GM23338 (cell line): ENCODE data around the gene MAGI1. TPM values are rescaled to one million over a fixed set of nuclear protein-coding genes. Genes with fewer than 3 reads are reported as not detected.

ENCODE experiments used
- ATAC-seq: fragments of 200-7000 bp; cut with Tn5 transposase; 3 replicates; pipeline ENCODE4 v1.9.1; 2020
- DNase-seq: peaks from one replicate; pipeline ENCODE4 v3.0.0-alpha.2; 2015; ENCODE audit warnings: low spot score
- H2AFZ ChIP-seq: fragments of 200-600 bp; sonication (generic); 2 replicates; pipeline ENCODE4 v1.8.0; 2016; ENCODE audit warnings: antibody characterized with exemption, mild to moderate bottlenecking, moderate library complexity
- H3F3A ChIP-seq: fragments of 200-600 bp; sonication (generic); replicated peaks from 2 replicates; pipeline ENCODE4 v1.8.0; 2017; ENCODE audit warnings: antibody characterized with exemption, mixed run types, low read depth
- H3K27ac ChIP-seq: fragments of 200-600 bp; sonication (generic); 2 replicates; pipeline ENCODE4 v1.6.1; 2016; ENCODE audit warnings: low read depth
- H3K27me3 ChIP-seq: fragments of 200-600 bp; sonication (generic); 2 replicates; pipeline ENCODE4 v1.8.0; 2016; ENCODE audit warnings: mild to moderate bottlenecking, mixed run types, moderate library complexity; ENCODE audit not compliant: insufficient read depth
- H3K36me3 ChIP-seq: fragments of 200-600 bp; sonication (generic); 2 replicates; pipeline ENCODE4 v1.8.0; 2016; ENCODE audit warnings: mild to moderate bottlenecking; ENCODE audit not compliant: insufficient read depth
- H3K4me1 ChIP-seq: fragments of 200-600 bp; sonication (generic); 2 replicates; pipeline ENCODE4 v1.8.0; 2016; ENCODE audit warnings: mild to moderate bottlenecking, moderate library complexity; ENCODE audit not compliant: insufficient read depth
- H3K4me2 ChIP-seq: fragments of 200-600 bp; sonication (generic); 2 replicates; pipeline ENCODE4 v1.7.1; 2017; ENCODE audit warnings: mixed run types
- H3K4me3 ChIP-seq: fragments of 200-600 bp; sonication (generic); 2 replicates; pipeline ENCODE4 v1.6.1; 2016; ENCODE audit warnings: mixed run types
- H3K79me2 ChIP-seq: fragments of 200-600 bp; sonication (generic); replicated peaks from 2 replicates; pipeline ENCODE4 v1.8.0; 2017; ENCODE audit warnings: mild to moderate bottlenecking; ENCODE audit not compliant: insufficient read depth
- H3K9me2 ChIP-seq: fragments of 200-600 bp; sonication (generic); 2 replicates; pipeline ENCODE4 v1.8.0; 2017; ENCODE audit not compliant: insufficient read depth
- H4K20me1 ChIP-seq: fragments of 200-600 bp; sonication (generic); replicated peaks from 2 replicates; pipeline ENCODE4 v1.8.0; 2017; ENCODE audit warnings: mild to moderate bottlenecking; ENCODE audit not compliant: insufficient read depth
- H3K27ac Mint-ChIP-seq: 2 replicates; pipeline ENCODE4 v1.8.0; 2020; ENCODE audit warnings: inconsistent platforms, mild to moderate bottlenecking, moderate library complexity, mixed read lengths
- H3K27me3 Mint-ChIP-seq: 3 replicates; pipeline ENCODE4 v1.8.0; 2022; ENCODE audit warnings: low read depth, mild to moderate bottlenecking, moderate library complexity, mixed read lengths, inconsistent platforms; ENCODE audit not compliant: insufficient read depth, poor library complexity
- H3K36me3 Mint-ChIP-seq: 3 replicates; pipeline ENCODE4 v1.8.0; 2021; ENCODE audit warnings: low read depth, mild to moderate bottlenecking, inconsistent platforms, moderate library complexity, mixed read lengths
- H3K4me1 Mint-ChIP-seq: 3 replicates; pipeline ENCODE4 v1.8.0; 2020; ENCODE audit warnings: mild to moderate bottlenecking, inconsistent platforms, mixed read lengths
- H3K4me3 Mint-ChIP-seq: 3 replicates; pipeline ENCODE4 v1.8.0; 2021; ENCODE audit warnings: moderate library complexity, mild to moderate bottlenecking, inconsistent platforms, mixed read lengths
- H3K9me3 Mint-ChIP-seq: 3 replicates; pipeline ENCODE4 v1.8.0; 2020; ENCODE audit warnings: moderate library complexity, mild to moderate bottlenecking, inconsistent platforms, mixed read lengths
- EZH2 ChIP-seq: fragments of 200-600 bp; sonication (generic); IDR thresholded peaks from one replicate; pipeline ENCODE4 v1.8.0; 2017; ENCODE audit warnings: antibody characterized with exemption, mild to moderate bottlenecking, low read depth; ENCODE audit not compliant: unreplicated experiment
- JUNB ChIP-seq: IDR thresholded peaks from one replicate; pipeline ENCODE4 v1.6.1; 2016; ENCODE audit warnings: antibody characterized with exemption; ENCODE audit not compliant: unreplicated experiment
- polyA plus RNA-seq: library from polyadenylated mRNA; unstranded; fragments of >200 nt; fragmentation: Nextera tagmentation; extraction: Ambion mirVana; gene quantifications from 2 replicates; pipeline ENCODE4 v1.2.1, GENCODE V29; 2016
- total RNA-seq: library from RNA; depleted of rRNA; stranded (reverse); fragments of >200 nt; shearing (Covaris generic); gene quantifications from 2 replicates; pipeline ENCODE4 v1.2.3, GENCODE V29; 2014
- TF ChIP-seq, protein P1 (sequence below), 2 experiments: fragments of 200-600 bp in 1 of 2; sonication (generic) in 1 of 2; conservative IDR thresholded peaks; 2 replicates each; pipeline versions ENCODE4 v1.5.1 to v1.6.1; 2016 to 2017; ENCODE audit warnings: antibody characterized with exemption in 2 of 2, low read depth in 2 of 2, mild to moderate bottlenecking in 2 of 2, moderate library complexity in 1 of 2
- TF ChIP-seq, protein P2 (sequence below): fragments of 250-450 bp; sonication (Bioruptor Pico); IDR thresholded peaks from 2 replicates; pipeline ENCODE4 v1.5.0; 2020; ENCODE audit warnings: mild to moderate bottlenecking, moderate library complexity

Gene MAGI1
- total and polyA plus RNA-seq, 2 experiments from 2014 or later = 27.4 to 71.2 TPM

DNA sequence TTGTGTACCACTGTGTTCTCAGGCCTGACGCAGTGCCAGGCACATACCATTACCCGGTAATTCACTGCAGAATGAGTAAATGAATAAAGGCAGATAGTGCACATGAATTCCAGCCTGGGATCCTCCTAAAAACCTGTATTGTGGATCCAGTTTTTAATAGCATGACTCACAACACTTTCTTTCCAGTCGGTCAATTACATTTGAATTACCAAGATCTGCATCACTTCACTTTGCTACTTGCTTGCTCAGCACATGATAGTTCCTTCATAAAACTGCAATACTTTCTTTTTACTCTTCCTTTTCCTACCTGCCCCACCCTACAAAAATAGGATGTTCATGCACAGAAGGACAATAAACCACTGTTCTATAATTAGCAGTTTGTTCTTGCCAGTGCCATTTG, 553.8 kb downstream of the MAGI1 start:
- Histone ChIP-seq H3K4me2 (peak overlapping the region; percentile 40), H3K4me3 (peak overlapping the region; percentile 3; the same call in 1 of the 2 replicates), H3K4me1 (peaks cover 64% of the 10 kb centered on the region), H3K36me3 (no peaks in the 10 kb centered on the region), H3K9me2 (peaks cover 5% of the 10 kb centered on the region; the same call in 1 of the 2 replicates), H4K20me1 (0 out of 2 replicates have a peak, but pooled peaks cover 7% of the 10 kb centered on the region), H3K79me2 (peaks cover 92% of the 10 kb centered on the region), H3K27ac (peak overlapping the region; percentile 32; the same call in 1 of the 2 replicates), H3K27me3 (no peaks in the 10 kb centered on the region), H2AFZ (no peak overlapping the region), H3F3A (no peaks in the 10 kb centered on the region)
- no peak overlapping the region for H3K4me3 Mint-ChIP-seq
- H3K9me3 Mint-ChIP-seq = no peaks in the 10 kb centered on the region
- peaks cover 64% of the 10 kb centered on the region for H3K4me1 Mint-ChIP-seq
- no peaks in the 10 kb centered on the region for H3K27me3 Mint-ChIP-seq
- peaks cover 5% of the 10 kb centered on the region; the same call in 1 of the 3 replicates for H3K36me3 Mint-ChIP-seq
- no peak for DNase-seq
- ATAC-seq = no peak
- TF ChIP-seq JUNB = no peak
- H3K27ac Mint-ChIP-seq = peak overlapping the region; percentile 62

DNA sequence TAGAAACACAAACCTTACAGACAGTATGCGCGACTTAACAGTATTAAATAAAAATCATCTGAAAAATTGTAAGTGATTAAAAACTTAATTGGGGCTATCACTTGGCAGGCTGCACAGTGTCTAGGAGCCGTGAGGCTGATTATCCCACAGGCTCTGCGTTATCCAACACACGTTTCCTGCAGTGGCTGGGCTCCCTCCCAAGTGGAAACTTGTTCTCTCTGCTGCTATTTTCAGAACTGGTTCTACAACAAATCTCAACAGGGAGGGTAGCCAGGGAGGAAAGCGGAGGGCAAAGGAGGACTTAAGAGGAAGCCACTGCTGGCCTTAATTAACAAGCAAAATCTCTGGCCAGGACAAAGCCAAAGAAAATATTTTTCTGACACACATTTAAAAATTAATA, 555.2 kb downstream of the MAGI1 start:
- Mint-ChIP-seq H3K27ac (peak overlapping the region; percentile 43), H3K4me3 (peak overlapping the region; percentile 43), H3K9me3 (no peaks in the 10 kb centered on the region), H3K36me3 (no peaks in the 10 kb centered on the region), H3K27me3 (no peaks in the 10 kb centered on the region), H3K4me1 (peaks cover 74% of the 10 kb centered on the region)
- DNase-seq (peak; percentile 81), ATAC-seq (peak; percentile 77)
- Histone ChIP-seq H3K9me2 (peaks cover 5% of the 10 kb centered on the region; the same call in 1 of the 2 replicates), H3K4me1 (peaks cover 77% of the 10 kb centered on the region), H2AFZ (no peak overlapping the region), H3K36me3 (no peaks in the 10 kb centered on the region), H3K27ac (no peak overlapping the region), H3K27me3 (no peaks in the 10 kb centered on the region), H4K20me1 (0 out of 2 replicates have a peak, but pooled peaks cover 7% of the 10 kb centered on the region), H3K79me2 (peaks cover 77% of the 10 kb centered on the region), H3K4me3 (no peak overlapping the region), H3F3A (no peaks in the 10 kb centered on the region), H3K4me2 (peak overlapping the region; percentile 40)
- TF ChIP-seq EZH2 (no peak), JUNB (no peak)
- TF ChIP-seq, protein P1, sequence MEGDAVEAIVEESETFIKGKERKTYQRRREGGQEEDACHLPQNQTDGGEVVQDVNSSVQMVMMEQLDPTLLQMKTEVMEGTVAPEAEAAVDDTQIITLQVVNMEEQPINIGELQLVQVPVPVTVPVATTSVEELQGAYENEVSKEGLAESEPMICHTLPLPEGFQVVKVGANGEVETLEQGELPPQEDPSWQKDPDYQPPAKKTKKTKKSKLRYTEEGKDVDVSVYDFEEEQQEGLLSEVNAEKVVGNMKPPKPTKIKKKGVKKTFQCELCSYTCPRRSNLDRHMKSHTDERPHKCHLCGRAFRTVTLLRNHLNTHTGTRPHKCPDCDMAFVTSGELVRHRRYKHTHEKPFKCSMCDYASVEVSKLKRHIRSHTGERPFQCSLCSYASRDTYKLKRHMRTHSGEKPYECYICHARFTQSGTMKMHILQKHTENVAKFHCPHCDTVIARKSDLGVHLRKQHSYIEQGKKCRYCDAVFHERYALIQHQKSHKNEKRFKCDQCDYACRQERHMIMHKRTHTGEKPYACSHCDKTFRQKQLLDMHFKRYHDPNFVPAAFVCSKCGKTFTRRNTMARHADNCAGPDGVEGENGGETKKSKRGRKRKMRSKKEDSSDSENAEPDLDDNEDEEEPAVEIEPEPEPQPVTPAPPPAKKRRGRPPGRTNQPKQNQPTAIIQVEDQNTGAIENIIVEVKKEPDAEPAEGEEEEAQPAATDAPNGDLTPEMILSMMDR (conservative IDR thresholded peaks at IDR 0.05; ENCODE audit: low read depth in 2 of 2) = no peak
- TF ChIP-seq, protein P2, sequence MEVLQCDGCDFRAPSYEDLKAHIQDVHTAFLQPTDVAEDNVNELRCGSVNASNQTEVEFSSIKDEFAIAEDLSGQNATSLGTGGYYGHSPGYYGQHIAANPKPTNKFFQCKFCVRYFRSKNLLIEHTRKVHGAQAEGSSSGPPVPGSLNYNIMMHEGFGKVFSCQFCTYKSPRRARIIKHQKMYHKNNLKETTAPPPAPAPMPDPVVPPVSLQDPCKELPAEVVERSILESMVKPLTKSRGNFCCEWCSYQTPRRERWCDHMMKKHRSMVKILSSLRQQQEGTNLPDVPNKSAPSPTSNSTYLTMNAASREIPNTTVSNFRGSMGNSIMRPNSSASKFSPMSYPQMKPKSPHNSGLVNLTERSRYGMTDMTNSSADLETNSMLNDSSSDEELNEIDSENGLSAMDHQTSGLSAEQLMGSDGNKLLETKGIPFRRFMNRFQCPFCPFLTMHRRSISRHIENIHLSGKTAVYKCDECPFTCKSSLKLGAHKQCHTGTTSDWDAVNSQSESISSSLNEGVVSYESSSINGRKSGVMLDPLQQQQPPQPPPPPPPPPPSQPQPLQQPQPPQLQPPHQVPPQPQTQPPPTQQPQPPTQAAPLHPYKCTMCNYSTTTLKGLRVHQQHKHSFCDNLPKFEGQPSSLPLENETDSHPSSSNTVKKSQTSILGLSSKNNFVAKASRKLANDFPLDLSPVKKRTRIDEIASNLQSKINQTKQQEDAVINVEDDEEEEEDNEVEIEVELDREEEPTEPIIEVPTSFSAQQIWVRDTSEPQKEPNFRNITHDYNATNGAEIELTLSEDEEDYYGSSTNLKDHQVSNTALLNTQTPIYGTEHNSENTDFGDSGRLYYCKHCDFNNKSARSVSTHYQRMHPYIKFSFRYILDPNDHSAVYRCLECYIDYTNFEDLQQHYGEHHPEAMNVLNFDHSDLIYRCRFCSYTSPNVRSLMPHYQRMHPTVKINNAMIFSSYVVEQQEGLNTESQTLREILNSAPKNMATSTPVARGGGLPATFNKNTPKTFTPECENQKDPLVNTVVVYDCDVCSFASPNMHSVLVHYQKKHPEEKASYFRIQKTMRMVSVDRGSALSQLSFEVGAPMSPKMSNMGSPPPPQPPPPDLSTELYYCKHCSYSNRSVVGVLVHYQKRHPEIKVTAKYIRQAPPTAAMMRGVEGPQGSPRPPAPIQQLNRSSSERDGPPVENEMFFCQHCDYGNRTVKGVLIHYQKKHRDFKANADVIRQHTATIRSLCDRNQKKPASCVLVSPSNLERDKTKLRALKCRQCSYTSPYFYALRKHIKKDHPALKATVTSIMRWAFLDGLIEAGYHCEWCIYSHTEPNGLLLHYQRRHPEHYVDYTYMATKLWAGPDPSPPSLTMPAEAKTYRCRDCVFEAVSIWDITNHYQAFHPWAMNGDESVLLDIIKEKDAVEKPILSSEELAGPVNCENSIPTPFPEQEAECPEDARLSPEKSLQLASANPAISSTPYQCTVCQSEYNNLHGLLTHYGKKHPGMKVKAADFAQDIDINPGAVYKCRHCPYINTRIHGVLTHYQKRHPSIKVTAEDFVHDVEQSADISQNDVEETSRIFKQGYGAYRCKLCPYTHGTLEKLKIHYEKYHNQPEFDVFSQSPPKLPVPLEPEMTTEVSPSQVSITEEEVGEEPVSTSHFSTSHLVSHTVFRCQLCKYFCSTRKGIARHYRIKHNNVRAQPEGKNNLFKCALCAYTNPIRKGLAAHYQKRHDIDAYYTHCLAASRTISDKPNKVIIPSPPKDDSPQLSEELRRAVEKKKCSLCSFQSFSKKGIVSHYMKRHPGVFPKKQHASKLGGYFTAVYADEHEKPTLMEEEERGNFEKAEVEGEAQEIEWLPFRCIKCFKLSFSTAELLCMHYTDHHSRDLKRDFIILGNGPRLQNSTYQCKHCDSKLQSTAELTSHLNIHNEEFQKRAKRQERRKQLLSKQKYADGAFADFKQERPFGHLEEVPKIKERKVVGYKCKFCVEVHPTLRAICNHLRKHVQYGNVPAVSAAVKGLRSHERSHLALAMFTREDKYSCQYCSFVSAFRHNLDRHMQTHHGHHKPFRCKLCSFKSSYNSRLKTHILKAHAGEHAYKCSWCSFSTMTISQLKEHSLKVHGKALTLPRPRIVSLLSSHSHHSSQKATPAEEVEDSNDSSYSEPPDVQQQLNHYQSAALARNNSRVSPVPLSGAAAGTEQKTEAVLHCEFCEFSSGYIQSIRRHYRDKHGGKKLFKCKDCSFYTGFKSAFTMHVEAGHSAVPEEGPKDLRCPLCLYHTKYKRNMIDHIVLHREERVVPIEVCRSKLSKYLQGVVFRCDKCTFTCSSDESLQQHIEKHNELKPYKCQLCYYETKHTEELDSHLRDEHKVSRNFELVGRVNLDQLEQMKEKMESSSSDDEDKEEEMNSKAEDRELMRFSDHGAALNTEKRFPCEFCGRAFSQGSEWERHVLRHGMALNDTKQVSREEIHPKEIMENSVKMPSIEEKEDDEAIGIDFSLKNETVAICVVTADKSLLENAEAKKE (CRISPR knock-in tag) = no peak
